H1 (cell line): Measurements from ENCODE around the gene KTN1. TPM values are rescaled to one million over a fixed set of nuclear protein-coding genes. Genes with fewer than 3 reads are reported as not detected.

Source experiments
- CTCF ChIA-PET: fragments of 300-600 bp; sonication (Branson Sonifier 250); formaldehyde crosslinking; loops from one replicate; lab custom pipeline; 2021; ENCODE audit not compliant: partially characterized antibody; lab: Charles Lee
- POLR2A ChIA-PET: fragments of 300-600 bp; sonication (Branson Sonifier 250); formaldehyde crosslinking; loops from one replicate; lab custom pipeline; 2021; ENCODE audit warnings: inconsistent platforms; ENCODE audit not compliant: partially characterized antibody; lab: Charles Lee
- DNase-seq, 2 experiments: peaks; one replicate each; pipeline versions ENCODE4 v3.0.0 to v3.0.0-alpha.2; 2010 to 2022; ENCODE audit warnings: low spot score in 2 of 2, low read depth in 1 of 2, mixed read lengths in 1 of 2
- FAIRE-seq: peaks from 2 replicates; lab custom pipeline; 2011; peaks lifted over from hg19 to GRCh38; lab: Jason Lieb, UNC
- H2AFZ ChIP-seq: 2 replicates; pipeline ENCODE4 v1.8.1; 2012; ENCODE audit warnings: low read length, inconsistent platforms
- H2AK5ac ChIP-seq: 2 replicates; pipeline ENCODE4 v1.6.1; 2013; ENCODE audit warnings: low read depth, low read length
- H2BK120ac ChIP-seq: replicated peaks from 2 replicates; pipeline ENCODE3; 2013; ENCODE audit warnings: low read depth, low read length, inconsistent platforms
- H2BK12ac ChIP-seq: 2 replicates; pipeline ENCODE4 v1.6.1; 2013; ENCODE audit warnings: low read depth, low read length
- H2BK15ac ChIP-seq: 2 replicates; pipeline ENCODE4 v1.6.1; 2013; ENCODE audit warnings: low read length
- H2BK20ac ChIP-seq: 2 replicates; pipeline ENCODE4 v1.6.1; 2013; ENCODE audit warnings: low read length
- H2BK5ac ChIP-seq: 2 replicates; pipeline ENCODE4 v1.6.1; 2013; ENCODE audit warnings: low read depth, low read length
- H3K14ac ChIP-seq: 2 replicates; pipeline ENCODE4 v1.6.1; 2013; ENCODE audit warnings: inconsistent platforms; ENCODE audit not compliant: insufficient read length
- H3K18ac ChIP-seq: 2 replicates; pipeline ENCODE4 v1.6.1; 2013; ENCODE audit warnings: low read length; ENCODE audit errors: extremely low read depth
- H3K23ac ChIP-seq: 2 replicates; pipeline ENCODE4 v1.6.1; 2013; ENCODE audit warnings: inconsistent platforms; ENCODE audit not compliant: insufficient read length
- H3K23me2 ChIP-seq: 2 replicates; pipeline ENCODE4 v1.6.1; 2013; ENCODE audit warnings: low read depth, low read length
- H3K27ac ChIP-seq: 2 replicates; pipeline ENCODE4 v1.6.1; 2011; ENCODE audit warnings: low read depth, low read length, inconsistent platforms
- H3K27me3 ChIP-seq, 4 experiments: replicated peaks in 1 of 4; 1 replicate in 1 of 4; 2 replicates in 3 of 4; pipeline versions ENCODE4 v1.6.1 to v1.8.1; 2011 to 2013; ENCODE audit warnings: low read length in 3 of 4, mild to moderate bottlenecking in 3 of 4, inconsistent platforms in 2 of 4, mixed read lengths in 2 of 4, moderate library complexity in 1 of 4; ENCODE audit not compliant: control insufficient read depth in 3 of 4, insufficient read depth in 3 of 4; ENCODE audit errors: extremely low read depth in 1 of 4
- H3K36me3 ChIP-seq, 4 experiments: 2 replicates each; pipeline versions ENCODE4 v1.6.1 to v1.8.1; 2011 to 2013; ENCODE audit warnings: mild to moderate bottlenecking in 4 of 4, low read length in 3 of 4, moderate library complexity in 2 of 4, control low read depth in 1 of 4, inconsistent platforms in 1 of 4; ENCODE audit not compliant: insufficient read depth in 4 of 4, control insufficient read depth in 2 of 4
- H3K4ac ChIP-seq: replicated peaks from 2 replicates; pipeline ENCODE3; 2013; ENCODE audit warnings: low read length, low read depth, mixed read lengths, inconsistent platforms; ENCODE audit not compliant: insufficient read length
- H3K4me1 ChIP-seq, 4 experiments: replicated peaks in 1 of 4; 1 replicate in 1 of 4; 2 replicates in 3 of 4; pipeline versions ENCODE4 v1.6.1 to v1.8.1; 2011 to 2013; ENCODE audit warnings: low read length in 3 of 4, inconsistent platforms in 2 of 4, mixed read lengths in 1 of 4; ENCODE audit not compliant: insufficient read depth in 4 of 4, control insufficient read depth in 3 of 4
- H3K4me2 ChIP-seq, 2 experiments: 2 replicates each; pipeline versions ENCODE4 v1.6.1 to v1.8.1; 2011 to 2013; ENCODE audit warnings: low read depth in 2 of 2, low read length in 2 of 2, control low read depth in 1 of 2, inconsistent platforms in 1 of 2, mild to moderate bottlenecking in 1 of 2; ENCODE audit not compliant: insufficient read depth in 1 of 2
- H3K4me3 ChIP-seq, 4 experiments: fragments of 200-600, 300-600 bp in 1 of 4; sonication (generic), shearing (Covaris generic), sonication (Bioruptor Twin) in 1 of 4; 2 replicates each; pipeline versions ENCODE4 v1.5.1 to v1.8.1; 2011 to 2016; ENCODE audit warnings: low read length in 4 of 4, low read depth in 3 of 4, control low read depth in 2 of 4, inconsistent platforms in 2 of 4, mild to moderate bottlenecking in 2 of 4, mixed read lengths in 1 of 4, moderate library complexity in 1 of 4; ENCODE audit not compliant: insufficient read depth in 2 of 4; ENCODE audit errors: extremely low read depth in 1 of 4
- H3K56ac ChIP-seq: replicated peaks from 2 replicates; pipeline ENCODE3; 2013; ENCODE audit warnings: low read depth, mild to moderate bottlenecking, mixed read lengths, low read length, inconsistent platforms; ENCODE audit not compliant: insufficient read length
- H3K79me1 ChIP-seq: 2 replicates; pipeline ENCODE4 v1.6.1; 2013; ENCODE audit warnings: low read depth, low read length, control low read depth
- H3K79me2 ChIP-seq, 2 experiments: 2 replicates each; pipeline versions ENCODE4 v1.6.1 to v1.8.1; 2012 to 2013; ENCODE audit warnings: low read length in 2 of 2, mild to moderate bottlenecking in 2 of 2, inconsistent platforms in 1 of 2; ENCODE audit not compliant: insufficient read depth in 2 of 2, control insufficient read depth in 1 of 2
- H3K9ac ChIP-seq, 4 experiments: replicated peaks in 1 of 4; 1 replicate in 1 of 4; 2 replicates in 3 of 4; pipeline versions ENCODE4 v1.6.1 to v1.8.1; 2011 to 2013; ENCODE audit warnings: low read depth in 3 of 4, low read length in 3 of 4, control low read depth in 2 of 4, mild to moderate bottlenecking in 2 of 4, moderate library complexity in 2 of 4, inconsistent platforms in 1 of 4; ENCODE audit errors: extremely low read depth in 1 of 4
- H3K9me3 ChIP-seq, 2 experiments: 2 replicates each; pipeline versions ENCODE4 v1.6.1 to v1.8.1; 2012 to 2013; ENCODE audit warnings: mild to moderate bottlenecking in 2 of 2, moderate library complexity in 2 of 2, control low read depth in 1 of 2, inconsistent platforms in 1 of 2, low read depth in 1 of 2, low read length in 1 of 2, mixed read lengths in 1 of 2; ENCODE audit not compliant: insufficient read depth in 2 of 2
- H4K20me1 ChIP-seq, 2 experiments: replicated peaks in 1 of 2; 2 replicates each; pipeline versions ENCODE3 to v1.8.1; 2011 to 2013; ENCODE audit warnings: inconsistent platforms in 2 of 2, low read length in 2 of 2, mild to moderate bottlenecking in 1 of 2; ENCODE audit not compliant: insufficient read depth in 2 of 2, control insufficient read depth in 1 of 2
- H4K5ac ChIP-seq: 2 replicates; pipeline ENCODE4 v1.6.1; 2013; ENCODE audit warnings: low read length, low read depth, mixed read lengths, inconsistent platforms; ENCODE audit not compliant: insufficient read length
- H4K8ac ChIP-seq: 2 replicates; pipeline ENCODE4 v1.8.0; 2013; ENCODE audit warnings: mild to moderate bottlenecking, moderate library complexity, low read length, inconsistent platforms; ENCODE audit not compliant: insufficient read depth; ENCODE audit errors: extremely low read depth
- H4K91ac ChIP-seq: replicated peaks from 2 replicates; pipeline ENCODE3; 2013; ENCODE audit warnings: low read length, mixed read lengths, inconsistent platforms; ENCODE audit not compliant: insufficient read length
- ATF2 ChIP-seq: IDR thresholded peaks from 2 replicates; pipeline ENCODE4 v1.6.1; 2012; ENCODE audit warnings: low read length, inconsistent platforms
- CTCF ChIP-seq, 3 experiments: IDR thresholded peaks; 1 replicate in 2 of 3; 2 replicates in 1 of 3; pipeline versions ENCODE4 v1.5.1 to v1.6.1; 2011; ENCODE audit warnings: low read length in 3 of 3, mild to moderate bottlenecking in 3 of 3, inconsistent platforms in 2 of 3, low read depth in 1 of 3, moderate library complexity in 1 of 3; ENCODE audit not compliant: insufficient read depth in 1 of 3; ENCODE audit errors: control extremely low read depth in 1 of 3
- EZH2 ChIP-seq: fragments of 200-600 bp; sonication (generic); IDR thresholded peaks from 2 replicates; pipeline ENCODE4 v1.7.1; 2012; ENCODE audit warnings: low read depth, mild to moderate bottlenecking, moderate library complexity, low read length, inconsistent platforms; ENCODE audit not compliant: severe bottlenecking
- MAFK ChIP-seq: IDR thresholded peaks from 2 replicates; pipeline ENCODE4 v1.6.1; 2012; ENCODE audit warnings: low read depth, mild to moderate bottlenecking, improper control_type of control experiment, low read length
- POLR2A ChIP-seq, 2 experiments: IDR thresholded peaks; 1 replicate in 1 of 2; 2 replicates in 1 of 2; pipeline ENCODE4 v1.6.1; 2011; ENCODE audit warnings: low read depth in 2 of 2, low read length in 2 of 2, mild to moderate bottlenecking in 2 of 2; ENCODE audit errors: control extremely low read depth in 1 of 2
- SIRT6 ChIP-seq: IDR thresholded peaks from one replicate; pipeline ENCODE4 v1.7.1; 2012; ENCODE audit warnings: low read length, inconsistent platforms
- SRF ChIP-seq: IDR thresholded peaks from 2 replicates; pipeline ENCODE4 v1.6.1; 2011; ENCODE audit warnings: mild to moderate bottlenecking, low read depth, low read length, moderate library complexity
- WGBS, 2 experiments: shearing (Covaris generic) in 1 of 2; methylation state at CpG; one replicate each; pipeline versions ENCODE4 v1.1.6 to v1.1.7; 2013 to 2015; ENCODE audit warnings: low lambda C conversion rate in 2 of 2, mixed read lengths in 2 of 2, inconsistent platforms in 1 of 2, low coverage in 1 of 2, missing lambda C conversion rate in 1 of 2; ENCODE audit not compliant: insufficient replicate concordance in 2 of 2, insufficient coverage in 1 of 2, insufficient read length in 1 of 2; ENCODE audit errors: extremely low coverage in 1 of 2, missing lambda C conversion rate in 1 of 2; 5-methylcytosine and 5-hydroxymethylcytosine counted together
- polyA plus RNA-seq, 7 experiments: library from polyadenylated mRNA; depleted of rRNA in 3 of 7; stranded (reverse) in 5 of 7; unstranded in 2 of 7; fragments of >200 nt in 5 of 7; fragments of 200-250 nt in 2 of 7; gene quantifications; 1 replicate in 5 of 7; 2 replicates in 1 of 7; 4 replicates in 1 of 7; pipeline versions ENCODE4 v1.2.1 to v1.2.3, GENCODE V29; 2011 to 2013; ENCODE audit warnings: missing spikeins in 2 of 7, mixed read lengths in 2 of 7
- total RNA-seq: library from RNA; stranded (reverse); fragmentation: NEBNext Ultra II Directional; extraction: Animal tissue kit (Norgen Biotek cat#: 25700); gene quantifications from 2 replicates; pipeline ENCODE4 v1.2.1, GENCODE V29; 2021

Gene KTN1
- total and polyA plus RNA-seq, 2 of the 8 experiments (the other 6 are each of a cell fraction or from before 2014, with no cell fraction given): 15.4 to 151 TPM

GRCh38 chr14:55593698-55594097 is 13.7 kb downstream of the KTN1 start:
- Histone ChIP-seq H3K18ac (no peak overlapping the region; the same call in 1 of the 2 replicates), H4K20me1 (peaks cover 1 to 2% of the 10 kb centered on the region in 2 experiments), H2BK120ac (no peak overlapping the region), H3K27me3 (no peaks in the 10 kb centered on the region), H3K23me2 (no peaks in the 10 kb centered on the region), H3K36me3 (no peaks in the 10 kb centered on the region), H2BK12ac (no peak overlapping the region), H2BK15ac (no peak overlapping the region), H3K4me1 (peaks cover 0 to 2% (median under 1%) of the 10 kb centered on the region in 4 experiments; a peak in 2 of 7 replicates), H2AFZ (no peak overlapping the region), H3K9ac (no peak overlapping the region), H3K4me2 (no peak overlapping the region; a peak in 1 of 4 replicates), H3K27ac (no peak overlapping the region), H2BK5ac (no peak overlapping the region), H3K9me3 (no peaks in the 10 kb centered on the region), H3K23ac (no peak overlapping the region), H3K79me1 (peaks cover 2% of the 10 kb centered on the region; the same call in 1 of the 2 replicates), H4K5ac (no peak overlapping the region), H4K8ac (no peak overlapping the region), H3K79me2 (peaks cover 7 to 93% of the 10 kb centered on the region in 2 experiments; a peak in 3 of 4 replicates), H3K14ac (no peak overlapping the region), H2BK20ac (no peak overlapping the region), H2AK5ac (no peak overlapping the region), H4K91ac (no peak overlapping the region), H3K4ac (no peak overlapping the region), H3K4me3 (no peak overlapping the region), H3K56ac (no peak overlapping the region)
- WGBS, 2 experiments: 79% methylated on average over 2 of the region's 2 CpGs; no CpG with 5 or more reads in 1 of the 2 experiments
- ChIA-PET CTCF (interaction anchor here (1.3 to 2.5 kb wide), 2 partner anchors 148 to 155 kb away, joined by 4 to 7 read pairs; no protein-coding TSS in a partner anchor), POLR2A (no interaction called here)
- DNase-seq (no peak), FAIRE-seq (no peak)
- TF ChIP-seq SIRT6 (no peak), CTCF (IDR thresholded peaks at IDR 0.05; ENCODE audit: control extremely low read depth in 1 of 3, insufficient read depth in 1 of 3, low read depth in 1 of 3, low read length in 3 of 3) (no peak), POLR2A (IDR thresholded peaks at IDR 0.05; ENCODE audit: control extremely low read depth in 1 of 2, low read depth in 2 of 2, low read length in 2 of 2) (no peak), EZH2 (no peak), ATF2 (no peak), MAFK (no peak), SRF (no peak)
